Stimulated activated CD8-positive, alpha-beta memory T cell treated with anti-CD3 and anti-CD28 coated beads, Interleukin-4, amount 100 ng/mL, for 24 hours (primary cell): ENCODE results near the gene AKAP12.

Source experiments
- DNase-seq: peaks from one replicate; pipeline ENCODE4 v3.0.0-alpha.2; 2020; ENCODE audit warnings: low read depth

The AKAP12 gene

GRCh38 chr6:151284548-151285017 is 44.8 kb downstream of the AKAP12 start:
- DNase-seq = no peak

GRCh38 chr6:151285122-151285521 is 45.4 kb downstream of the AKAP12 start:
- DNase-seq = no peak

- no peak for DNase-seq
These were observed 46.4 kb downstream of the AKAP12 start for GRCh38 chr6:151286214-151286613.

GRCh38 chr6:151288712-151289398 is 49.1 kb downstream of the AKAP12 start:
- DNase-seq = no peak

- DNase-seq = no peak
These were observed 49.7 kb downstream of the AKAP12 start for GRCh38 chr6:151289399-151290007.

- DNase-seq = no peak
These were observed 51.3 kb downstream of the AKAP12 start for GRCh38 chr6:151290877-151291721.

- no peak for DNase-seq
These were observed 51.9 kb downstream of the AKAP12 start for GRCh38 chr6:151291722-151292059.

GRCh38 chr6:151292974-151293687 is 53.4 kb downstream of the AKAP12 start:
- DNase-seq = no peak

- no peak for DNase-seq
These were observed 53.9 kb downstream of the AKAP12 start for GRCh38 chr6:151293688-151294016.

- no peak for DNase-seq
These were observed 54.9 kb downstream of the AKAP12 start for GRCh38 chr6:151294561-151295101.

- no peak for DNase-seq
These were observed 58.1 kb downstream of the AKAP12 start for GRCh38 chr6:151297886-151298285.

- DNase-seq = no peak
These were observed 59.2 kb downstream of the AKAP12 start for GRCh38 chr6:151299011-151299410.

GRCh38 chr6:151300267-151300991 is 60.7 kb downstream of the AKAP12 start:
- DNase-seq = no peak

GRCh38 chr6:151301547-151301946 is 61.8 kb downstream of the AKAP12 start:
- no peak for DNase-seq

- no peak for DNase-seq
These were observed 63.5 kb downstream of the AKAP12 start for GRCh38 chr6:151303231-151303630.

- DNase-seq = no peak
These were observed 66.6 kb downstream of the AKAP12 start for GRCh38 chr6:151306269-151306783.

GRCh38 chr6:151307501-151307900 is 67.7 kb downstream of the AKAP12 start:
- DNase-seq = no peak

- no peak for DNase-seq
These were observed 69.9 kb downstream of the AKAP12 start for GRCh38 chr6:151309619-151310018.

GRCh38 chr6:151310279-151310678 is 70.5 kb downstream of the AKAP12 start:
- no peak for DNase-seq

- DNase-seq = no peak
These were observed 71.3 kb downstream of the AKAP12 start for GRCh38 chr6:151310852-151311767.
